ENCODE measurements around the gene MAP6D1. TPM values are rescaled to one million over a fixed set of nuclear protein-coding genes. Genes with fewer than 3 reads are reported as not detected.

The MAP6D1 gene
- total RNA-seq, 1 experiment from 2014 or later, result 7.1 TPM

DNA sequence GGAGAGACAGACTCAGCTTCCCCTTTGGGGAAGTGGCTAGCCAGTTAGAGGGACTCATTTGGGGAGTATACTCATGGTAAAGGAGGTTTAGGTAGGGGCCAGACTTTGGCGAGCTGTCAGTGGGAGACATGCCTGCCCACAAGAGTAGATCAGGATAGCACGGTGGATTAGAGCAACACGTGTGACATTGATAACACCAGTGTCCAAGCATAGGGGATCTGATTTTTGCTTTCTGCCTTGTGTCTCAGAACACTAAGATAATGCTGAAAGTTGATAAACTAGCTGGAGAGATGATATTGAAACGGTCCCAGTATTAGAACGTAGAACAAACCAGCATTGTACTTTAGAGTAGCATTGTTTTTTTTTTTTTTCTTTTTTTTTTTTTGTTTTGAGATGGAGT lies 25.9 kb downstream of the MAP6D1 start:
- no peak overlapping the region for H2BK120ac ChIP-seq (ENCODE audit: low read depth, low read length, poor library complexity, severe bottlenecking)
- no peak overlapping the region for H3K4ac ChIP-seq (ENCODE audit: low read depth, low read length)
- H2BK12ac ChIP-seq (ENCODE audit: insufficient read length, low read depth, low read length), result no peak overlapping the region
- no peak overlapping the region for H2BK20ac ChIP-seq (ENCODE audit: low read depth, low read length, poor library complexity, severe bottlenecking)
- H3K23me2 ChIP-seq (ENCODE audit: insufficient read length, low read depth, low read length, poor library complexity, severe bottlenecking), result no peaks in the 10 kb centered on the region
- H2BK15ac ChIP-seq (ENCODE audit: low read depth, low read length), result no peak overlapping the region
- Mint-ChIP-seq H3K36me3 (ENCODE audit: insufficient read depth in 1 of 3, low read depth in 3 of 3) (peaks cover 33 to 82% (median 80%) of the 10 kb centered on the region in 3 experiments), H3K4me3 (no peak overlapping the region), H3K9me3 (no peaks in the 10 kb centered on the region), H3K4me1 (no peaks in the 10 kb centered on the region), H3K27ac (no peak overlapping the region), H3K27me3 (ENCODE audit: low read depth) (no peaks in the 10 kb centered on the region; the same call in 1 of the 2 replicates)
- H3K4me1 ChIP-seq (ENCODE audit: insufficient read depth, low read length), result no peaks in the 10 kb centered on the region
- no peak overlapping the region for H3K18ac ChIP-seq (ENCODE audit: insufficient read length, low read depth, low read length)
- no peak overlapping the region for H3K56ac ChIP-seq (ENCODE audit: insufficient read length, low read depth, low read length)
- no peak overlapping the region for H2AFZ ChIP-seq (ENCODE audit: low read length)
- H4K91ac ChIP-seq (ENCODE audit: insufficient read length, low read depth, low read length), result no peak overlapping the region
- H3K4me2 ChIP-seq (ENCODE audit: insufficient read depth, insufficient read length, low read length), result no peak overlapping the region
- no peak overlapping the region for H4K5ac ChIP-seq (ENCODE audit: insufficient read length, low read depth, low read length)
- H2BK5ac ChIP-seq (ENCODE audit: insufficient read length, low read length), result no peak overlapping the region
- H3K9me3 ChIP-seq (ENCODE audit: control insufficient read depth, low read depth, low read length), result no peaks in the 10 kb centered on the region
- no peak overlapping the region for H4K8ac ChIP-seq (replicated peaks; ENCODE audit: insufficient read length, low read depth, low read length)
- no peak for TF ChIP-seq CTCF (conservative IDR thresholded peaks at IDR 0.05)
- H3K14ac ChIP-seq (ENCODE audit: insufficient read depth, low read length), result no peak overlapping the region
- H3T11ph ChIP-seq (ENCODE audit: low read length), result no peak overlapping the region
- no peaks in the 10 kb centered on the region for H4K20me1 ChIP-seq (ENCODE audit: control insufficient read depth, insufficient read depth, insufficient read length)
- DNase-seq, result no peak
- no peaks in the 10 kb centered on the region for H3K27me3 ChIP-seq (ENCODE audit: insufficient read depth, low read length)
- no peak overlapping the region for H2AK5ac ChIP-seq (ENCODE audit: insufficient read length, low read length)
- no peak overlapping the region for H3K9ac ChIP-seq (ENCODE audit: extremely low read depth, insufficient read length, low read length)
- H3K79me2 ChIP-seq (ENCODE audit: insufficient read depth, low read length), result no peaks in the 10 kb centered on the region
- no peak overlapping the region for H3K27ac ChIP-seq (ENCODE audit: insufficient read length, low read depth, low read length)
- no peaks in the 10 kb centered on the region for H3K79me1 ChIP-seq (ENCODE audit: insufficient read depth, low read depth, low read length, poor library complexity, severe bottlenecking)
- no peak overlapping the region for H3K23ac ChIP-seq (ENCODE audit: insufficient read length, low read depth, low read length)
- no CpG with 5 or more reads among the region's 5 CpGs for WGBS (ENCODE audit: extremely low coverage, insufficient read length, low lambda C conversion rate)

All from H9 (cell line).